KBM-7 (cell line): ENCODE data around the gene SIGLEC7.
"Not testable (repeated sequence)": the region's sequence is repeated elsewhere in the genome, so short reads cannot be mapped to it uniquely, and the experiment has no call there.

ENCODE experiments used
- DNase-seq: peaks from one replicate; pipeline ENCODE4 v3.0.0-alpha.2; 2015
- in situ Hi-C: fragments of 300-500 bp; cut with MboI; formaldehyde crosslinking; loops from 2 replicates; pipeline ENCODE4 v1.14.3; 2020; ENCODE audit warnings: low sequenced_read_pairs, low pct_unique_long_range_greater_than_20kb, mixed read lengths

Gene SIGLEC7

GRCh38 chr19:51159656-51160055 lies 17.6 kb downstream of the SIGLEC7 start:
- no peak for DNase-seq
- in situ Hi-C loops = no loop called here

GRCh38 chr19:51161266-51161665 lies 19.2 kb downstream of the SIGLEC7 start:
- DNase-seq = no peak
- in situ Hi-C loops = no loop called here

- in situ Hi-C loops = no loop called here
- no peak for DNase-seq
Observed at GRCh38 chr19:51161867-51162496, 19.9 kb downstream of the SIGLEC7 start.

- no peak for DNase-seq
- in situ Hi-C loops = no loop called here
Observed at GRCh38 chr19:51163257-51163656, 21.2 kb downstream of the SIGLEC7 start.

GRCh38 chr19:51164215-51164614 lies 22.1 kb downstream of the SIGLEC7 start:
- DNase-seq = no peak
- in situ Hi-C loops = no loop called here

- in situ Hi-C loops = no loop called here
- peak; percentile 58 for DNase-seq
Observed at GRCh38 chr19:51166846-51167490, 24.9 kb downstream of the SIGLEC7 start.

- no peak for DNase-seq
- in situ Hi-C loops = no loop called here
Observed at GRCh38 chr19:51168564-51169282, 26.6 kb downstream of the SIGLEC7 start.

GRCh38 chr19:51169283-51169918 lies 27.3 kb downstream of the SIGLEC7 start:
- DNase-seq = peak; percentile 74
- in situ Hi-C loops = not testable (repeated sequence)

- in situ Hi-C loops = no loop called here
- no peak for DNase-seq
Observed at GRCh38 chr19:51172223-51172622, 30.1 kb downstream of the SIGLEC7 start.

GRCh38 chr19:51173681-51174080 lies 31.6 kb downstream of the SIGLEC7 start:
- no peak for DNase-seq
- in situ Hi-C loops = no loop called here

GRCh38 chr19:51179256-51179655 lies 37.2 kb downstream of the SIGLEC7 start:
- DNase-seq = no peak
- in situ Hi-C loops = no loop called here

- in situ Hi-C loops = no loop called here
- DNase-seq = no peak
Observed at GRCh38 chr19:51181377-51181912, 39.3 kb downstream of the SIGLEC7 start.

- DNase-seq = peak; percentile 55
- in situ Hi-C loops = no loop called here
Observed at GRCh38 chr19:51181913-51182419, 39.9 kb downstream of the SIGLEC7 start.

- in situ Hi-C loops = no loop called here
- DNase-seq = no peak
Observed at GRCh38 chr19:51183629-51184028, 41.5 kb downstream of the SIGLEC7 start.

GRCh38 chr19:51185069-51185867 lies 43.2 kb downstream of the SIGLEC7 start:
- no peak for DNase-seq
- in situ Hi-C loops = no loop called here

GRCh38 chr19:51185868-51186215 lies 43.7 kb downstream of the SIGLEC7 start:
- in situ Hi-C loops = no loop called here
- no peak for DNase-seq

GRCh38 chr19:51186323-51186722 lies 44.2 kb downstream of the SIGLEC7 start:
- DNase-seq = no peak
- in situ Hi-C loops = no loop called here

- in situ Hi-C loops = no loop called here
Observed at GRCh38 chr19:51187395-51188226, 45.5 kb downstream of the SIGLEC7 start.

More at GRCh38 chr19:51187395-51188226, 45.5 kb downstream of the SIGLEC7 start:
- no peak for DNase-seq
